H9 (cell line): ENCODE results near the gene INMT. TPM values are rescaled to one million over a fixed set of nuclear protein-coding genes. Genes with fewer than 3 reads are reported as not detected.

Experiments used
- DNase-seq: peaks from one replicate; pipeline ENCODE4 v3.0.0-alpha.2; 2017
- H2AFZ ChIP-seq: one replicate; pipeline ENCODE4 v1.6.1; 2013; ENCODE audit warnings: mild to moderate bottlenecking, low read length, control low read depth, moderate library complexity
- H2AK5ac ChIP-seq: 2 replicates; pipeline ENCODE4 v1.6.1; 2013; ENCODE audit warnings: low read length, control low read depth, mixed read lengths; ENCODE audit not compliant: insufficient read length
- H2BK120ac ChIP-seq: one replicate; pipeline ENCODE4 v1.6.1; 2013; ENCODE audit warnings: low read depth, mild to moderate bottlenecking, low read length, control low read depth, inconsistent platforms; ENCODE audit not compliant: poor library complexity, severe bottlenecking
- H2BK12ac ChIP-seq: 2 replicates; pipeline ENCODE4 v1.6.1; 2013; ENCODE audit warnings: low read length, control low read depth, mixed read lengths, low read depth; ENCODE audit not compliant: insufficient read length
- H2BK15ac ChIP-seq: 2 replicates; pipeline ENCODE4 v1.6.1; 2013; ENCODE audit warnings: low read depth, low read length, control low read depth
- H2BK20ac ChIP-seq: one replicate; pipeline ENCODE4 v1.6.1; 2013; ENCODE audit warnings: low read depth, mild to moderate bottlenecking, low read length, control low read depth, inconsistent platforms; ENCODE audit not compliant: poor library complexity, severe bottlenecking
- H2BK5ac ChIP-seq: 2 replicates; pipeline ENCODE4 v1.6.1; 2013; ENCODE audit warnings: low read length, control low read depth, mixed read lengths; ENCODE audit not compliant: insufficient read length
- H3K14ac ChIP-seq: 2 replicates; pipeline ENCODE4 v1.6.1; 2013; ENCODE audit warnings: low read length, control low read depth; ENCODE audit not compliant: insufficient read depth
- H3K18ac ChIP-seq: 2 replicates; pipeline ENCODE4 v1.6.1; 2013; ENCODE audit warnings: low read depth, mild to moderate bottlenecking, mixed read lengths, low read length, control low read depth; ENCODE audit not compliant: insufficient read length
- H3K23ac ChIP-seq: 2 replicates; pipeline ENCODE4 v1.6.1; 2013; ENCODE audit warnings: low read length, control low read depth, mixed read lengths, low read depth; ENCODE audit not compliant: insufficient read length
- H3K23me2 ChIP-seq: 2 replicates; pipeline ENCODE4 v1.6.1; 2013; ENCODE audit warnings: low read depth, mild to moderate bottlenecking, mixed read lengths, low read length, control low read depth; ENCODE audit not compliant: insufficient read length, poor library complexity, severe bottlenecking
- H3K27ac ChIP-seq: 2 replicates; pipeline ENCODE4 v1.5.1; 2013; ENCODE audit warnings: low read length, control low read depth, mixed read lengths, low read depth; ENCODE audit not compliant: insufficient read length
- H3K27me3 ChIP-seq: 2 replicates; pipeline ENCODE4 v1.6.1; 2013; ENCODE audit warnings: low read length, control low read depth, inconsistent platforms; ENCODE audit not compliant: insufficient read depth
- H3K4ac ChIP-seq: 2 replicates; pipeline ENCODE4 v1.6.1; 2013; ENCODE audit warnings: low read depth, mild to moderate bottlenecking, control low read depth, inconsistent platforms, low read length, moderate library complexity
- H3K4me1 ChIP-seq: 2 replicates; pipeline ENCODE4 v1.6.1; 2013; ENCODE audit warnings: low read length, control low read depth, inconsistent platforms; ENCODE audit not compliant: insufficient read depth
- H3K4me2 ChIP-seq: 2 replicates; pipeline ENCODE4 v1.6.1; 2013; ENCODE audit warnings: low read length, control low read depth, mixed read lengths; ENCODE audit not compliant: insufficient read length, insufficient read depth
- H3K56ac ChIP-seq: 2 replicates; pipeline ENCODE4 v1.6.1; 2013; ENCODE audit warnings: low read depth, mild to moderate bottlenecking, mixed read lengths, low read length, control low read depth; ENCODE audit not compliant: insufficient read length
- H3K79me1 ChIP-seq: 2 replicates; pipeline ENCODE4 v1.6.1; 2013; ENCODE audit warnings: low read depth, mild to moderate bottlenecking, moderate library complexity, low read length, control low read depth, inconsistent platforms; ENCODE audit not compliant: insufficient read depth, poor library complexity, severe bottlenecking
- H3K79me2 ChIP-seq: 2 replicates; pipeline ENCODE4 v1.6.1; 2013; ENCODE audit warnings: low read length, control low read depth, inconsistent platforms; ENCODE audit not compliant: insufficient read depth
- H3K9ac ChIP-seq: 2 replicates; pipeline ENCODE4 v1.6.1; 2013; ENCODE audit warnings: low read length, control low read depth, mixed read lengths; ENCODE audit not compliant: insufficient read length; ENCODE audit errors: extremely low read depth
- H3K9me3 ChIP-seq: one replicate; pipeline ENCODE4 v1.6.1; 2013; ENCODE audit warnings: low read depth, low read length, inconsistent platforms; ENCODE audit not compliant: control insufficient read depth
- H3T11ph ChIP-seq: one replicate; pipeline ENCODE4 v1.6.1; 2013; ENCODE audit warnings: mild to moderate bottlenecking, low read length, control low read depth, inconsistent platforms
- H4K20me1 ChIP-seq: one replicate; pipeline ENCODE4 v1.6.1; 2013; ENCODE audit not compliant: control insufficient read depth, insufficient read length, insufficient read depth
- H4K5ac ChIP-seq: 2 replicates; pipeline ENCODE4 v1.6.1; 2013; ENCODE audit warnings: low read depth, mild to moderate bottlenecking, mixed read lengths, low read length, control low read depth; ENCODE audit not compliant: insufficient read length
- H4K8ac ChIP-seq: replicated peaks from 2 replicates; pipeline ENCODE4 v1.6.1; 2013; ENCODE audit warnings: low read length, control low read depth, mixed read lengths, low read depth; ENCODE audit not compliant: insufficient read length
- H4K91ac ChIP-seq: 2 replicates; pipeline ENCODE4 v1.6.1; 2013; ENCODE audit warnings: low read depth, mild to moderate bottlenecking, moderate library complexity, mixed read lengths, low read length, control low read depth; ENCODE audit not compliant: insufficient read length
- H3K27ac Mint-ChIP-seq, 3 experiments: 2 replicates in 2 of 3; 3 replicates in 1 of 3; pipeline ENCODE4 v1.8.0; 2020 to 2021; ENCODE audit warnings: mixed read lengths in 3 of 3, mild to moderate bottlenecking in 1 of 3, moderate library complexity in 1 of 3
- H3K27me3 Mint-ChIP-seq: 2 replicates; pipeline ENCODE4 v1.8.0; 2021; ENCODE audit warnings: low read depth, mild to moderate bottlenecking, moderate library complexity, mixed read lengths
- H3K36me3 Mint-ChIP-seq, 3 experiments: 2 replicates in 2 of 3; 3 replicates in 1 of 3; pipeline ENCODE4 v1.8.0; 2020 to 2021; ENCODE audit warnings: low read depth in 3 of 3, mixed read lengths in 3 of 3; ENCODE audit not compliant: insufficient read depth in 1 of 3
- H3K4me1 Mint-ChIP-seq, 2 experiments: 2 replicates each; pipeline ENCODE4 v1.8.0; 2020; ENCODE audit warnings: mixed read lengths in 2 of 2
- H3K4me3 Mint-ChIP-seq, 2 experiments: 2 replicates in 1 of 2; 3 replicates in 1 of 2; pipeline ENCODE4 v1.8.0; 2020 to 2021; ENCODE audit warnings: mild to moderate bottlenecking in 2 of 2, mixed read lengths in 2 of 2, moderate library complexity in 1 of 2
- H3K9me3 Mint-ChIP-seq, 2 experiments: 2 replicates in 1 of 2; 3 replicates in 1 of 2; pipeline ENCODE4 v1.8.0; 2020; ENCODE audit warnings: mild to moderate bottlenecking in 2 of 2, mixed read lengths in 2 of 2, moderate library complexity in 1 of 2
- WGBS: extraction: QIAGEN DNeasy Blood & Tissue Kit; methylation state at CpG from one replicate; pipeline ENCODE4 v1.1.7; 2013; ENCODE audit warnings: missing lambda C conversion rate, low lambda C conversion rate, mixed read lengths; ENCODE audit not compliant: insufficient read length; ENCODE audit errors: extremely low coverage; 5-methylcytosine and 5-hydroxymethylcytosine counted together
- total RNA-seq: library from RNA; stranded (reverse); gene quantifications from 2 replicates; pipeline ENCODE4 v1.2.1, GENCODE V29; 2021
- TF ChIP-seq, protein P1 (sequence below): fragments of 200-600 bp; sonication (generic); conservative IDR thresholded peaks from 3 replicates; pipeline ENCODE4 v1.8.0; 2021; ENCODE audit warnings: antibody characterized with exemption, mild to moderate bottlenecking

INMT gene
- total RNA-seq, 1 experiment from 2014 or later: 0.70 TPM

GRCh38 chr7:30739691-30740090 lies 12.2 kb upstream of the INMT start:
- Histone ChIP-seq H2BK12ac (no peak overlapping the region), H4K5ac (no peak overlapping the region), H4K20me1 (no peaks in the 10 kb centered on the region), H3K18ac (no peak overlapping the region), H3K79me1 (no peaks in the 10 kb centered on the region), H4K8ac (no peak overlapping the region), H3K23me2 (no peaks in the 10 kb centered on the region), H2BK20ac (no peak overlapping the region), H2BK15ac (no peak overlapping the region), H3K14ac (no peak overlapping the region), H3K56ac (no peak overlapping the region), H3K23ac (no peak overlapping the region), H3K9ac (no peak overlapping the region), H3K4ac (no peak overlapping the region), H2BK120ac (no peak overlapping the region), H3K27ac (no peak overlapping the region), H2AK5ac (no peak overlapping the region), H3K9me3 (no peaks in the 10 kb centered on the region), H3K79me2 (no peaks in the 10 kb centered on the region), H4K91ac (no peak overlapping the region), H3K27me3 (no peaks in the 10 kb centered on the region), H3T11ph (no peak overlapping the region), H3K4me2 (no peak overlapping the region), H3K4me1 (no peaks in the 10 kb centered on the region), H2BK5ac (no peak overlapping the region), H2AFZ (no peak overlapping the region)
- Mint-ChIP-seq H3K36me3 (peaks cover 2 to 7% (median 3%) of the 10 kb centered on the region in 3 experiments; a peak in 3 of 7 replicates), H3K4me3 (no peak overlapping the region), H3K9me3 (peaks cover 3% of the 10 kb centered on the region in 2 experiments; a peak in 2 of 5 replicates), H3K27ac (no peak overlapping the region), H3K4me1 (peaks cover under 1 to 10% of the 10 kb centered on the region in 2 experiments; a peak in 3 of 4 replicates), H3K27me3 (peaks cover 7% of the 10 kb centered on the region)
- TF ChIP-seq, protein P1, sequence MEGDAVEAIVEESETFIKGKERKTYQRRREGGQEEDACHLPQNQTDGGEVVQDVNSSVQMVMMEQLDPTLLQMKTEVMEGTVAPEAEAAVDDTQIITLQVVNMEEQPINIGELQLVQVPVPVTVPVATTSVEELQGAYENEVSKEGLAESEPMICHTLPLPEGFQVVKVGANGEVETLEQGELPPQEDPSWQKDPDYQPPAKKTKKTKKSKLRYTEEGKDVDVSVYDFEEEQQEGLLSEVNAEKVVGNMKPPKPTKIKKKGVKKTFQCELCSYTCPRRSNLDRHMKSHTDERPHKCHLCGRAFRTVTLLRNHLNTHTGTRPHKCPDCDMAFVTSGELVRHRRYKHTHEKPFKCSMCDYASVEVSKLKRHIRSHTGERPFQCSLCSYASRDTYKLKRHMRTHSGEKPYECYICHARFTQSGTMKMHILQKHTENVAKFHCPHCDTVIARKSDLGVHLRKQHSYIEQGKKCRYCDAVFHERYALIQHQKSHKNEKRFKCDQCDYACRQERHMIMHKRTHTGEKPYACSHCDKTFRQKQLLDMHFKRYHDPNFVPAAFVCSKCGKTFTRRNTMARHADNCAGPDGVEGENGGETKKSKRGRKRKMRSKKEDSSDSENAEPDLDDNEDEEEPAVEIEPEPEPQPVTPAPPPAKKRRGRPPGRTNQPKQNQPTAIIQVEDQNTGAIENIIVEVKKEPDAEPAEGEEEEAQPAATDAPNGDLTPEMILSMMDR: no peak
- no peak for DNase-seq
- no CpG with 5 or more reads among the region's 2 CpGs for WGBS
